PC-9 (cell line): ENCODE results near the gene CKAP2L. TPM values are rescaled to one million over a fixed set of nuclear protein-coding genes. Genes with fewer than 3 reads are reported as not detected.

Source experiments
- BruUV-seq: library from RNA; stranded (reverse); fragments of 400-500 nt; replicated peaks from 2 replicates; lab custom pipeline; 2021; lab: Mats Ljungman, UMichigan
- CTCF ChIA-PET: fragments of 300-600 bp; sonication (Branson Sonifier 250); formaldehyde crosslinking; loops from one replicate; lab custom pipeline; 2022; ENCODE audit warnings: antibody characterized with exemption; lab: Charles Lee
- POLR2A ChIA-PET: fragments of 300-600 bp; sonication (Branson Sonifier 250); formaldehyde crosslinking; loops from one replicate; lab custom pipeline; 2022; ENCODE audit warnings: antibody characterized with exemption; ENCODE audit not compliant: unreplicated experiment; lab: Charles Lee
- DNase-seq, 2 experiments: peaks; one replicate each; pipeline versions ENCODE4 v3.0.0 to v3.0.0-alpha.2; 2015 to 2022; ENCODE audit warnings: mixed read lengths in 1 of 2
- H2AFZ ChIP-seq: fragments of 200-600 bp; sonication (generic); 2 replicates; pipeline ENCODE4 v1.8.1; 2017; ENCODE audit warnings: antibody characterized with exemption
- H3F3A ChIP-seq: fragments of 200-600 bp; sonication (generic); 2 replicates; pipeline ENCODE4 v1.8.1; 2017; ENCODE audit warnings: antibody characterized with exemption, mild to moderate bottlenecking, low read depth; ENCODE audit not compliant: insufficient read depth
- H3K27ac ChIP-seq: fragments of 200-600 bp; sonication (generic); 2 replicates; pipeline ENCODE4 v1.6.1; 2016; ENCODE audit warnings: mixed run types
- H3K27me3 ChIP-seq: fragments of 200-600 bp; sonication (generic); 2 replicates; pipeline ENCODE4 v1.6.1; 2016; ENCODE audit warnings: low read depth, mixed run types; ENCODE audit not compliant: insufficient read depth
- H3K36me3 ChIP-seq: fragments of 200-600 bp; sonication (generic); 2 replicates; pipeline ENCODE4 v1.6.1; 2016; ENCODE audit warnings: low read depth, mixed run types
- H3K4me1 ChIP-seq: fragments of 200-600 bp; sonication (generic); replicated peaks from 2 replicates; pipeline ENCODE4 v1.6.1; 2016; ENCODE audit warnings: mixed run types; ENCODE audit not compliant: insufficient read depth
- H3K4me2 ChIP-seq: fragments of 200-600 bp; sonication (generic); 2 replicates; pipeline ENCODE4 v1.6.1; 2017; ENCODE audit warnings: mixed run types
- H3K4me3 ChIP-seq: fragments of 200-600 bp; sonication (generic); 2 replicates; pipeline ENCODE4 v1.6.1; 2016; ENCODE audit warnings: mixed run types
- H3K79me2 ChIP-seq: fragments of 200-600 bp; sonication (generic); 2 replicates; pipeline ENCODE4 v1.6.1; 2017; ENCODE audit warnings: low read depth, mixed run types
- H3K9me2 ChIP-seq: fragments of 200-600 bp; sonication (generic); 2 replicates; pipeline ENCODE4 v1.8.1; 2017; ENCODE audit warnings: mild to moderate bottlenecking; ENCODE audit not compliant: insufficient read depth
- H3K9me3 ChIP-seq: fragments of 200-600 bp; sonication (generic); 2 replicates; pipeline ENCODE4 v1.8.1; 2016; ENCODE audit warnings: low read depth; ENCODE audit not compliant: insufficient read depth
- H4K20me1 ChIP-seq: fragments of 200-600 bp; sonication (generic); 2 replicates; pipeline ENCODE4 v1.8.1; 2017; ENCODE audit not compliant: insufficient read depth
- CTCF ChIP-seq: fragments of 200-600 bp; sonication (generic); conservative IDR thresholded peaks from 2 replicates; pipeline ENCODE4 v1.6.1; 2017; ENCODE audit warnings: mixed run types, antibody characterized with exemption, mild to moderate bottlenecking, moderate library complexity
- EZH2 ChIP-seq: fragments of 200-600 bp; sonication (generic); IDR thresholded peaks from 2 replicates; pipeline ENCODE4 v1.8.0; 2017; ENCODE audit warnings: antibody characterized with exemption, low read depth
- intact Hi-C: fragments of 100-400 bp; cut with micrococcal nuclease; formaldehyde crosslinking; loops from one replicate; pipeline ENCODE4 v1.10.0; 2022; ENCODE audit not compliant: unreplicated experiment
- total RNA-seq: library from RNA; stranded (reverse); gene quantifications from 2 replicates; pipeline ENCODE4 v1.2.3, GENCODE V29; 2021

CKAP2L gene
- total RNA-seq, 1 experiment from 2014 or later, result 28.7 TPM

GRCh38 chr2:112701052-112701451 lies 63.4 kb downstream of the CKAP2L start:
- Histone ChIP-seq H3K4me1 (peaks cover 3% of the 10 kb centered on the region), H3K27me3 (no peaks in the 10 kb centered on the region), H3K4me2 (no peak overlapping the region), H4K20me1 (no peaks in the 10 kb centered on the region), H3K9me3 (no peaks in the 10 kb centered on the region), H3K27ac (no peak overlapping the region), H3K36me3 (no peaks in the 10 kb centered on the region), H3K4me3 (no peak overlapping the region), H2AFZ (no peak overlapping the region), H3F3A (0 out of 2 replicates have a peak, but pooled peaks cover 3% of the 10 kb centered on the region), H3K79me2 (no peaks in the 10 kb centered on the region), H3K9me2 (no peaks in the 10 kb centered on the region)
- POLR2A ChIA-PET, result no interaction called here
- DNase-seq, result no peak
- intact Hi-C loops, result no loop called here
- TF ChIP-seq EZH2, result no peak
- TF ChIP-seq CTCF, result no peak
- no TSS peak for BruUV-seq
- CTCF ChIA-PET, result no interaction called here

- no peak overlapping the region for H3K4me3 ChIP-seq
- no peaks in the 10 kb centered on the region for H3K9me2 ChIP-seq
- POLR2A ChIA-PET, result no interaction called here
- no peaks in the 10 kb centered on the region for H3K4me1 ChIP-seq
- no peaks in the 10 kb centered on the region for H4K20me1 ChIP-seq
- H3K4me2 ChIP-seq, result no peak overlapping the region
- TF ChIP-seq CTCF (no peak), EZH2 (no peak)
- intact Hi-C loops, result no loop called here
- H3K36me3 ChIP-seq, result no peaks in the 10 kb centered on the region
- 0 out of 2 replicates have a peak, but pooled peaks cover 3% of the 10 kb centered on the region for H3F3A ChIP-seq
- H2AFZ ChIP-seq, result no peak overlapping the region
- no TSS peak for BruUV-seq
- H3K79me2 ChIP-seq, result no peaks in the 10 kb centered on the region
- no peaks in the 10 kb centered on the region for H3K9me3 ChIP-seq
- CTCF ChIA-PET, result no interaction called here
- DNase-seq, result no peak
- no peaks in the 10 kb centered on the region for H3K27me3 ChIP-seq
- H3K27ac ChIP-seq, result no peak overlapping the region
Measured at GRCh38 chr2:112699984-112700667, 64.3 kb downstream of the CKAP2L start.

GRCh38 chr2:112698834-112699515 lies 65.4 kb downstream of the CKAP2L start:
- ChIA-PET CTCF (interaction anchor here (0.7 kb wide), 1 partner anchor 26 kb away, joined by 3 read pairs; no protein-coding TSS in a partner anchor), POLR2A (interaction anchor here (0.7 kb wide), 1 partner anchor 370 kb away, joined by 16 read pairs; no protein-coding TSS in a partner anchor)
- TF ChIP-seq EZH2, result no peak
- no peak for TF ChIP-seq CTCF
- Histone ChIP-seq H3K36me3 (no peaks in the 10 kb centered on the region), H3K4me2 (no peak overlapping the region), H3K4me1 (no peaks in the 10 kb centered on the region), H3K79me2 (no peaks in the 10 kb centered on the region), H3K27ac (no peak overlapping the region), H3K9me3 (no peaks in the 10 kb centered on the region), H3K4me3 (no peak overlapping the region), H2AFZ (no peak overlapping the region), H3F3A (0 out of 2 replicates have a peak, but pooled peaks cover 3% of the 10 kb centered on the region), H3K27me3 (no peaks in the 10 kb centered on the region), H4K20me1 (no peaks in the 10 kb centered on the region), H3K9me2 (no peaks in the 10 kb centered on the region)
- BruUV-seq, result no TSS peak
- intact Hi-C loops, result no loop called here
- no peak for DNase-seq
